Measurements from ENCODE around the gene NIPAL4.

NIPAL4 gene

DNA sequence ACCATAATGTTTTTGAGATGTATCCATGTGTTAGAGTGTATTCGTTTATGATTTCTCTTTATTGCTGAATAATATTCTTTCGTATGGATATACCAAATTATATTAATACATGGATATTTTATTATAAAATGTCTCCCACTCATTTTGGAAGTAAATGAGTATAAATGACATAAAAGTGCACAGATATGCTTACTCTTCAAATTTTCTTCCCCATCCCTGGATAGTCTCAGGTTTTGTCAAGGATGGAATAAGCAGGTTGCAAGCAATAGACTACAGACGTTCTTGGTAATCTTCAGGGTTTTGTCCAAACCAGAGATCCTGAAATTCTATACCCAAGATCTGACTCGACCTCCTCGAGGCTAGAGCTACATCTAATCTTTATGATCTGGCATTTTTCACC lies 50.7 kb downstream of the NIPAL4 start:
- H3K36me3 ChIP-seq (ENCODE audit: control insufficient read depth, low read length) = peaks cover 96% of the 10 kb centered on the region
- H3K4me2 ChIP-seq (ENCODE audit: low read length) = no peak overlapping the region
- H3K4me1 ChIP-seq (ENCODE audit: control insufficient read depth, low read length) = peaks cover 78% of the 10 kb centered on the region
- H3K27me3 ChIP-seq (ENCODE audit: control insufficient read depth, low read length) = no peaks in the 10 kb centered on the region
- peak overlapping the region; percentile 100; the same call in 1 of the 2 replicates for H3K27ac ChIP-seq (ENCODE audit: low read depth, low read length)
- TF ChIP-seq EZH2phosphoT487 (IDR thresholded peaks at IDR 0.05; ENCODE audit: borderline replicate concordance, low read length) = no peak
- TF ChIP-seq, protein P1, sequence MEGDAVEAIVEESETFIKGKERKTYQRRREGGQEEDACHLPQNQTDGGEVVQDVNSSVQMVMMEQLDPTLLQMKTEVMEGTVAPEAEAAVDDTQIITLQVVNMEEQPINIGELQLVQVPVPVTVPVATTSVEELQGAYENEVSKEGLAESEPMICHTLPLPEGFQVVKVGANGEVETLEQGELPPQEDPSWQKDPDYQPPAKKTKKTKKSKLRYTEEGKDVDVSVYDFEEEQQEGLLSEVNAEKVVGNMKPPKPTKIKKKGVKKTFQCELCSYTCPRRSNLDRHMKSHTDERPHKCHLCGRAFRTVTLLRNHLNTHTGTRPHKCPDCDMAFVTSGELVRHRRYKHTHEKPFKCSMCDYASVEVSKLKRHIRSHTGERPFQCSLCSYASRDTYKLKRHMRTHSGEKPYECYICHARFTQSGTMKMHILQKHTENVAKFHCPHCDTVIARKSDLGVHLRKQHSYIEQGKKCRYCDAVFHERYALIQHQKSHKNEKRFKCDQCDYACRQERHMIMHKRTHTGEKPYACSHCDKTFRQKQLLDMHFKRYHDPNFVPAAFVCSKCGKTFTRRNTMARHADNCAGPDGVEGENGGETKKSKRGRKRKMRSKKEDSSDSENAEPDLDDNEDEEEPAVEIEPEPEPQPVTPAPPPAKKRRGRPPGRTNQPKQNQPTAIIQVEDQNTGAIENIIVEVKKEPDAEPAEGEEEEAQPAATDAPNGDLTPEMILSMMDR (IDR thresholded peaks at IDR 0.05; ENCODE audit: low read depth, low read length, poor library complexity, severe bottlenecking) = no peak
- peaks cover 31% of the 10 kb centered on the region for H3F3A ChIP-seq (ENCODE audit: control insufficient read depth, insufficient read depth)
- H3K9me2 ChIP-seq (replicated peaks; ENCODE audit: control insufficient read depth, low read length) = no peaks in the 10 kb centered on the region
- peaks cover 7% of the 10 kb centered on the region for H3K79me2 ChIP-seq (ENCODE audit: control insufficient read depth, low read length)
- no peaks in the 10 kb centered on the region for H4K20me1 ChIP-seq (ENCODE audit: control insufficient read depth, insufficient read depth, low read depth, low read length)
- no peak overlapping the region for H3K4me3 ChIP-seq (ENCODE audit: low read length)
- no peaks in the 10 kb centered on the region for H3K9me3 ChIP-seq (ENCODE audit: control insufficient read depth, insufficient read depth, low read length)

DNA sequence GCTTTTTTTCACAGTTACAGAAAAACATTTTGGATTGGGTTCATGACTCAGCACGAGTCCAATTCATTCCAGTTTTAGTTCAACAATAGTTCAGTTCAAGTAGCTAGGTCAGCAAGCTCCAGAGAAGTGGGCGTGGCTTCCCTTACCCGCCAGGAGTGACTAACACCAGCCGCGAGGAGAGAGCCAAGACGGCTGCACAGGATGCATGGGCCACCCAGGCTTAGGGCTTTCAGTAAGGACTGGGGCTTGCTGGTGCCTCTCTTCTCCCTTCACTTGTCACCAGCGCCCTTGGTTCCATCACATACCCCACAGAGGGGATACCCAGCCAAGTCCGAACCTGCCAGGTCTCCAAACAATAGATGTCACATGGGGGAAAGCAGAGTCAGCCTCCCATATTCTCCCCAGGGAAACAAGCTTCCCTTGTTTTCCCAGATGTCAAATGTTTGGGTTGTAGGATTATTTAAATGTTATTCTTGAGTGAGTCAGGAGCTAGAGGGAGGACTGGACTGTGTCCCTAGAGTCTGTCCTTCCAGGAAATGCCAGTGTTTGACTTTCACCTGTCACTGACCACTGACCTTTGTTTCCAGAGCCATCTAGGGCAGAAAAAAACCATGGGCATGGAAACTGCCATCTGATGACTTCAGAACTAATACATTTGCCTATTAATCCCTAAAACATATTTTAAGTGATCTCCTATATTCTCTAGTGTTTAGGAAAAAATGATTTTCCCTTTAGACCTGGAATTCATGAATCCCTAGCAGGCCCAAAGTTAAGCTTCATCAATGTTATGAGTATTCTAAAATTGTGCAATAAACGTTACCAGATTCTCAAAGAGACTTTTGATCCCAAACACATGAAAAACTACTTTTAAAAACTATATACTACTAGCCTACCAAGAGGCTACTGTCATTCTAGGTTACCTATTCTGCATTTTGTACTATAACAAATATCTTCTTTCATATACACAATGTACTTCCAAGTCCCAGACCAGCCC lies 51.9 kb downstream of the NIPAL4 start:
- TF ChIP-seq EZH2phosphoT487 (IDR thresholded peaks at IDR 0.05; ENCODE audit: borderline replicate concordance, low read length) = no peak
- TF ChIP-seq, protein P1 (IDR thresholded peaks at IDR 0.05; ENCODE audit: low read depth, low read length, poor library complexity, severe bottlenecking) = no peak
- H3K27ac ChIP-seq (ENCODE audit: low read depth, low read length) = no peak overlapping the region
- peaks cover 96% of the 10 kb centered on the region for H3K36me3 ChIP-seq (ENCODE audit: control insufficient read depth, low read length)

DNA sequence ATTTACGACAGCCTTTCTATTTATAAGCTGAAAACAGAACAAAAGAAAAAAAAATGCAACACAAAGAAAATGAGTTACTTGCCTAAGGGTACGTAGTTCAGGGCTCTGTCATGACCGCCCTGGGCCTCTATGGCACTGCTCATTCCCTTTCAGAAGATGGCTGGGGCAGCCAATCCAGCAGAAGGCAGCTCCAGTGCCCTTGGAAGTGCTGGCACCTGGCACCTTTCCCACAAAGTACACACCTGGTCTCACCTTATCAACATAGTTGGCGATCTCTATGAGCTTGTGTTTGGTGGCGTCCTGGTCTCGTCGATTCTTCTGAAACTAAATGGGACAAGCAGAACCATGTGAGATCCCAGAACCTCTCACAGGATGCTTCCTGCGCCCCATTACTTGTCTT lies 53.2 kb downstream of the NIPAL4 start:
- H3K4me3 ChIP-seq (ENCODE audit: low read length) = no peak overlapping the region
- no peaks in the 10 kb centered on the region for H3K27me3 ChIP-seq (ENCODE audit: control insufficient read depth, low read length)
- H3K4me2 ChIP-seq (ENCODE audit: low read length) = no peak overlapping the region
- H3K36me3 ChIP-seq (ENCODE audit: control insufficient read depth, low read length) = peaks cover 96% of the 10 kb centered on the region
- peaks cover 54% of the 10 kb centered on the region for H3K4me1 ChIP-seq (ENCODE audit: control insufficient read depth, low read length)
- no peaks in the 10 kb centered on the region for H4K20me1 ChIP-seq (ENCODE audit: control insufficient read depth, insufficient read depth, low read depth, low read length)
- 0 out of 2 replicates have a peak, but pooled peaks cover 3% of the 10 kb centered on the region for H3K79me2 ChIP-seq (ENCODE audit: control insufficient read depth, low read length)
- no peak for TF ChIP-seq EZH2phosphoT487 (IDR thresholded peaks at IDR 0.05; ENCODE audit: borderline replicate concordance, low read length)
- TF ChIP-seq, protein P1 (IDR thresholded peaks at IDR 0.05; ENCODE audit: low read depth, low read length, poor library complexity, severe bottlenecking) = no peak
- H3K9me3 ChIP-seq (ENCODE audit: control insufficient read depth, insufficient read depth, low read length) = no peaks in the 10 kb centered on the region
- no peaks in the 10 kb centered on the region for H3K9me2 ChIP-seq (replicated peaks; ENCODE audit: control insufficient read depth, low read length)
- no peak overlapping the region for H3K27ac ChIP-seq (ENCODE audit: low read depth, low read length)
- H3F3A ChIP-seq (ENCODE audit: control insufficient read depth, insufficient read depth) = peaks cover 13% of the 10 kb centered on the region

More for the DNA sequence above, 51.9 kb downstream of the NIPAL4 start:
- Histone ChIP-seq H3K27me3 (ENCODE audit: control insufficient read depth, low read length) (no peaks in the 10 kb centered on the region), H3F3A (ENCODE audit: control insufficient read depth, insufficient read depth) (peaks cover 18% of the 10 kb centered on the region), H3K4me1 (ENCODE audit: control insufficient read depth, low read length) (peaks cover 66% of the 10 kb centered on the region), H3K9me2 (replicated peaks; ENCODE audit: control insufficient read depth, low read length) (no peaks in the 10 kb centered on the region), H3K9me3 (ENCODE audit: control insufficient read depth, insufficient read depth, low read length) (no peaks in the 10 kb centered on the region), H3K4me2 (ENCODE audit: low read length) (no peak overlapping the region), H4K20me1 (ENCODE audit: control insufficient read depth, insufficient read depth, low read depth, low read length) (no peaks in the 10 kb centered on the region), H3K4me3 (ENCODE audit: low read length) (no peak overlapping the region), H3K79me2 (ENCODE audit: control insufficient read depth, low read length) (0 out of 2 replicates have a peak, but pooled peaks cover 3% of the 10 kb centered on the region)

All from DOHH2 (cell line).